IMR-90 (cell line): Measurements from ENCODE around the gene LRFN2.

Experiments used
- BHLHE40 ChIP-seq: fragments of 150-350 bp; IDR thresholded peaks from 2 replicates; pipeline ENCODE4 v1.6.1; 2016; ENCODE audit warnings: mild to moderate bottlenecking, low read depth, low read length
- CEBPB ChIP-seq: IDR thresholded peaks from 2 replicates; pipeline ENCODE4 v1.6.1; 2012; ENCODE audit warnings: low read depth, low read length, improper control_type of control experiment
- ELK1 ChIP-seq: fragments of 150-350 bp; IDR thresholded peaks from 2 replicates; pipeline ENCODE4 v1.6.1; 2016; ENCODE audit warnings: low read depth, mild to moderate bottlenecking, low read length, moderate library complexity, borderline replicate concordance
- MAFK ChIP-seq: IDR thresholded peaks from 2 replicates; pipeline ENCODE4 v1.6.1; 2012; ENCODE audit warnings: low read depth, low read length, improper control_type of control experiment
- POLR2A ChIP-seq: IDR thresholded peaks from 2 replicates; pipeline ENCODE4 v1.6.1; 2012; ENCODE audit warnings: mild to moderate bottlenecking, low read depth, low read length
- RFX5 ChIP-seq: IDR thresholded peaks from 2 replicates; pipeline ENCODE4 v1.8.0; 2012; ENCODE audit warnings: low read depth, mild to moderate bottlenecking, low read length, moderate library complexity
- USF2 ChIP-seq: fragments of 150-350 bp; IDR thresholded peaks from 2 replicates; pipeline ENCODE4 v1.6.1; 2017; ENCODE audit warnings: mild to moderate bottlenecking, antibody characterized with exemption, low read length, low read depth
- TF ChIP-seq, protein P1 (sequence below): conservative IDR thresholded peaks from 2 replicates; pipeline ENCODE4 v1.5.1; 2012; ENCODE audit warnings: mild to moderate bottlenecking, low read depth, low read length, improper control_type of control experiment

DNA sequence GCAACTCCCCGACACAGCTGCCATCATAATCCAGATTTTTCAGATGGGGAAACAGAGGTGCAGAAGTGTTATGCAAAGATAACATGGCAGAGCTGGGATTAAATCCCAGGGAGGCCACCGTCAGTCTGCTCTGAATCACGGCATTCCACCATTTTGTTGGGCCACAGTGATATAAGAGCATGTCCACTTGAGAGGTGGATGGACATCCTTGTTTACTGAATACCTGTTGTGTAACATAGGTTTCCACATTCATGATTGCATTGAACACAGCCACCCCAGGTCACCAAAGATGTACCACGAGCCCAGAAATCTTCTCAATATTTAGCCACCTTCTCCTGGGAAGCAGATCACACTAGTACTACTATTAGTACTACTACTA is 191.5 kb downstream of the LRFN2 start:
- TF ChIP-seq ELK1 (no peak), POLR2A (no peak), BHLHE40 (no peak), USF2 (no peak), CEBPB (no peak), RFX5 (no peak), MAFK (no peak)
- TF ChIP-seq, protein P1, sequence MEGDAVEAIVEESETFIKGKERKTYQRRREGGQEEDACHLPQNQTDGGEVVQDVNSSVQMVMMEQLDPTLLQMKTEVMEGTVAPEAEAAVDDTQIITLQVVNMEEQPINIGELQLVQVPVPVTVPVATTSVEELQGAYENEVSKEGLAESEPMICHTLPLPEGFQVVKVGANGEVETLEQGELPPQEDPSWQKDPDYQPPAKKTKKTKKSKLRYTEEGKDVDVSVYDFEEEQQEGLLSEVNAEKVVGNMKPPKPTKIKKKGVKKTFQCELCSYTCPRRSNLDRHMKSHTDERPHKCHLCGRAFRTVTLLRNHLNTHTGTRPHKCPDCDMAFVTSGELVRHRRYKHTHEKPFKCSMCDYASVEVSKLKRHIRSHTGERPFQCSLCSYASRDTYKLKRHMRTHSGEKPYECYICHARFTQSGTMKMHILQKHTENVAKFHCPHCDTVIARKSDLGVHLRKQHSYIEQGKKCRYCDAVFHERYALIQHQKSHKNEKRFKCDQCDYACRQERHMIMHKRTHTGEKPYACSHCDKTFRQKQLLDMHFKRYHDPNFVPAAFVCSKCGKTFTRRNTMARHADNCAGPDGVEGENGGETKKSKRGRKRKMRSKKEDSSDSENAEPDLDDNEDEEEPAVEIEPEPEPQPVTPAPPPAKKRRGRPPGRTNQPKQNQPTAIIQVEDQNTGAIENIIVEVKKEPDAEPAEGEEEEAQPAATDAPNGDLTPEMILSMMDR = no peak
